Right renal cortex interstitium (tissue), 3 donors: Measurements from ENCODE around the gene MACF1. TPM values are rescaled to one million over a fixed set of nuclear protein-coding genes. Genes with fewer than 3 reads are reported as not detected.

ENCODE experiments used
- DNase-seq, 3 donors: peaks; one replicate each; pipeline ENCODE4 v3.0.0-alpha.2; 2013; ENCODE audit warnings: low read depth in 3 of 3, low spot score in 2 of 3
- polyA plus RNA-seq, 3 donors: library from polyadenylated mRNA; unstranded; fragments of 120-200 nt; gene quantifications; one replicate each; pipeline ENCODE4 v1.2.1, GENCODE V29; 2013; ENCODE audit not compliant: insufficient read length in 3 of 3

The MACF1 gene
- polyA plus RNA-seq, 3 donors: 233 to 252 (median 236) TPM

- DNase-seq: no peak
These were observed 130.7 kb downstream of the MACF1 start for GRCh38 chr1:39335216-39335615.

- no peak for DNase-seq
These were observed 132.6 kb downstream of the MACF1 start for GRCh38 chr1:39337067-39337466.

GRCh38 chr1:39342776-39343175 is 138.3 kb downstream of the MACF1 start:
- no peak for DNase-seq

GRCh38 chr1:39344394-39345154 is 140.1 kb downstream of the MACF1 start:
- DNase-seq: peak in 1 of 3 donors; percentile 7

- DNase-seq: no peak
These were observed 142.4 kb downstream of the MACF1 start for GRCh38 chr1:39346872-39347271.

- DNase-seq: no peak
These were observed 143.8 kb downstream of the MACF1 start for GRCh38 chr1:39348278-39348677.

GRCh38 chr1:39352881-39353280 is 148.4 kb downstream of the MACF1 start:
- no peak for DNase-seq

- DNase-seq: no peak
These were observed 150.1 kb downstream of the MACF1 start for GRCh38 chr1:39354572-39354971.

- no peak for DNase-seq
These were observed 154.0 kb downstream of the MACF1 start for GRCh38 chr1:39358491-39358890.

GRCh38 chr1:39359028-39359570 is 154.6 kb downstream of the MACF1 start:
- DNase-seq: no peak

- no peak for DNase-seq
These were observed 156.2 kb downstream of the MACF1 start for GRCh38 chr1:39360731-39361130.

GRCh38 chr1:39361446-39361845 is 157.0 kb downstream of the MACF1 start:
- no peak for DNase-seq

GRCh38 chr1:39363267-39363666 is 158.8 kb downstream of the MACF1 start:
- no peak for DNase-seq

GRCh38 chr1:39368045-39368444 is 163.6 kb downstream of the MACF1 start:
- DNase-seq: no peak

- DNase-seq: no peak
These were observed 165.1 kb downstream of the MACF1 start for GRCh38 chr1:39369565-39369964.

- no peak for DNase-seq
These were observed 166.1 kb downstream of the MACF1 start for GRCh38 chr1:39370602-39371001.

GRCh38 chr1:39372105-39372504 is 167.6 kb downstream of the MACF1 start:
- DNase-seq: no peak

- DNase-seq: no peak
These were observed 172.2 kb downstream of the MACF1 start for GRCh38 chr1:39376656-39377055.

- DNase-seq: no peak
These were observed 173.9 kb downstream of the MACF1 start for GRCh38 chr1:39378377-39378776.

- no peak for DNase-seq
These were observed 174.7 kb downstream of the MACF1 start for GRCh38 chr1:39379187-39379586.

- no peak for DNase-seq
These were observed 175.5 kb downstream of the MACF1 start for GRCh38 chr1:39380036-39380435.

GRCh38 chr1:39381839-39382238 is 177.3 kb downstream of the MACF1 start:
- DNase-seq: no peak

- DNase-seq: no peak
These were observed 179.8 kb downstream of the MACF1 start for GRCh38 chr1:39384305-39384704.
